Measurements from ENCODE around the gene ZDHHC20. TPM values are rescaled to one million over a fixed set of nuclear protein-coding genes. Genes with fewer than 3 reads are reported as not detected.

ZDHHC20 gene
- total RNA-seq, result 14.0 TPM
- long read RNA-seq, partial matches to known transcripts, result 0 of 1 reads
- long read RNA-seq, other reads (novel, unspliced or antisense), result 1 of 1 reads

GRCh38 chr13:21458813-21459701 is at the start of gene ZDHHC20:
ZDHHC20 (minus strand) TSS chr13:21459303; CDS start chr13:21459171, 132 bp downstream.
- H3K4me3 ChIP-seq, result peak within 1 kb of the TSS; percentile 98
- DNase-seq, result peak; percentile 92
- H3K4me1 ChIP-seq, result peaks cover 28% of the 10 kb centered on the region
- no peaks in the 10 kb centered on the region for H3K36me3 ChIP-seq
- TF ChIP-seq CTCF (IDR thresholded peaks at IDR 0.05; ENCODE audit: borderline replicate concordance), result no peak
- intact Hi-C loops (cut with micrococcal nuclease), result no loop called here
- peak within 1 kb of the TSS; percentile 95 for H3K27ac ChIP-seq (replicated peaks)
- no peaks in the 10 kb centered on the region for H3K27me3 ChIP-seq (ENCODE audit: low read depth)
- no peaks in the 10 kb centered on the region for H3K9me3 ChIP-seq (replicated peaks)

- no peak overlapping the region for H3K4me3 ChIP-seq
- no peak overlapping the region for H3K27ac ChIP-seq (replicated peaks)
- intact Hi-C loops (cut with micrococcal nuclease), result no loop called here
- H3K4me1 ChIP-seq, result no peaks in the 10 kb centered on the region
- TF ChIP-seq CTCF (IDR thresholded peaks at IDR 0.05; ENCODE audit: borderline replicate concordance), result no peak
- DNase-seq, result no peak
- H3K36me3 ChIP-seq, result peaks cover 36% of the 10 kb centered on the region
- no peaks in the 10 kb centered on the region for H3K27me3 ChIP-seq (ENCODE audit: low read depth)
- no peaks in the 10 kb centered on the region for H3K9me3 ChIP-seq (replicated peaks)
Observed at GRCh38 chr13:21504379-21504778, 45.3 kb upstream of the ZDHHC20 start.

GRCh38 chr13:21501686-21502085 is 42.6 kb upstream of the ZDHHC20 start:
- Histone ChIP-seq H3K9me3 (replicated peaks) (no peaks in the 10 kb centered on the region), H3K4me1 (no peaks in the 10 kb centered on the region), H3K27ac (replicated peaks) (no peak overlapping the region), H3K4me3 (no peak overlapping the region), H3K36me3 (peaks cover 36% of the 10 kb centered on the region), H3K27me3 (ENCODE audit: low read depth) (no peaks in the 10 kb centered on the region)
- intact Hi-C loops (cut with micrococcal nuclease), result no loop called here
- no peak for TF ChIP-seq CTCF (IDR thresholded peaks at IDR 0.05; ENCODE audit: borderline replicate concordance)
- no peak for DNase-seq

GRCh38 chr13:21486322-21486721 is 27.2 kb upstream of the ZDHHC20 start:
- no peak for TF ChIP-seq CTCF (IDR thresholded peaks at IDR 0.05; ENCODE audit: borderline replicate concordance)
- Histone ChIP-seq H3K36me3 (peaks cover 24% of the 10 kb centered on the region), H3K4me3 (no peak overlapping the region), H3K4me1 (peaks cover 14% of the 10 kb centered on the region), H3K27me3 (ENCODE audit: low read depth) (no peaks in the 10 kb centered on the region), H3K9me3 (replicated peaks) (peaks cover 28% of the 10 kb centered on the region), H3K27ac (replicated peaks) (no peak overlapping the region)
- DNase-seq, result no peak
- intact Hi-C loops (cut with micrococcal nuclease), result no loop called here

GRCh38 chr13:21483748-21484147 is 24.6 kb upstream of the ZDHHC20 start:
- no peak for DNase-seq
- H3K27me3 ChIP-seq (ENCODE audit: low read depth), result no peaks in the 10 kb centered on the region
- intact Hi-C loops (cut with micrococcal nuclease), result no loop called here
- no peak overlapping the region for H3K27ac ChIP-seq (replicated peaks)
- no peak overlapping the region for H3K4me3 ChIP-seq
- peaks cover 5% of the 10 kb centered on the region for H3K36me3 ChIP-seq
- H3K4me1 ChIP-seq, result peaks cover 23% of the 10 kb centered on the region
- H3K9me3 ChIP-seq (replicated peaks), result peaks cover 28% of the 10 kb centered on the region
- TF ChIP-seq CTCF (IDR thresholded peaks at IDR 0.05; ENCODE audit: borderline replicate concordance), result no peak

All from left ventricle myocardium inferior (tissue), 1 donor.